Colonic mucosa (tissue), 4 donors: ENCODE data around the gene HOTAIR. TPM values are rescaled to one million over a fixed set of nuclear protein-coding genes. Genes with fewer than 3 reads are reported as not detected.

Source experiments
- DNase-seq: peaks from one replicate; pipeline ENCODE4 v3.0.0-alpha.2; 2020
- H3K27ac ChIP-seq: fragments of 200-600 bp; one replicate; pipeline ENCODE4 v1.8.0; 2021
- H3K27me3 ChIP-seq: fragments of 200-600 bp; one replicate; pipeline ENCODE4 v1.8.0; 2021
- H3K36me3 ChIP-seq: fragments of 200-600 bp; one replicate; pipeline ENCODE4 v1.8.0; 2021
- H3K4me1 ChIP-seq: fragments of 200-600 bp; one replicate; pipeline ENCODE4 v1.8.0; 2021; ENCODE audit warnings: mild to moderate bottlenecking
- H3K4me3 ChIP-seq: fragments of 200-600 bp; one replicate; pipeline ENCODE4 v1.8.0; 2021
- H3K9ac ChIP-seq, 2 donors: one replicate each; pipeline ENCODE4 v1.7.0; 2013; ENCODE audit warnings: control low read depth in 2 of 2, low read depth in 2 of 2, low read length in 2 of 2
- H3K9me3 ChIP-seq: fragments of 200-600 bp; one replicate; pipeline ENCODE4 v1.8.0; 2021
- CTCF ChIP-seq: fragments of 200-600 bp; IDR thresholded peaks from one replicate; pipeline ENCODE4 v1.8.0; 2022; ENCODE audit warnings: antibody characterized with exemption, mild to moderate bottlenecking
- intact Hi-C: fragments of 100-400 bp; cut with DNase I; formaldehyde crosslinking; loops from one replicate; pipeline ENCODE4 v1.14.1; 2022
- total RNA-seq, 2 donors: library from RNA; stranded (reverse); fragmentation: NEBNext Ultra II Directional in 1 of 2; extraction: Animal tissue kit (Norgen Biotek cat#: 25700) in 1 of 2; gene quantifications; one replicate each; pipeline ENCODE4 v1.2.1, GENCODE V29; 2021
- donor health status: healthy.
- donor health status: DM: no; HTN: no; CAD: no.
- donor health status: DM: no; HTN: no; CAD: no.

The HOTAIR gene
- total RNA-seq, 2 donors from 2014 or later: not detected

DNA sequence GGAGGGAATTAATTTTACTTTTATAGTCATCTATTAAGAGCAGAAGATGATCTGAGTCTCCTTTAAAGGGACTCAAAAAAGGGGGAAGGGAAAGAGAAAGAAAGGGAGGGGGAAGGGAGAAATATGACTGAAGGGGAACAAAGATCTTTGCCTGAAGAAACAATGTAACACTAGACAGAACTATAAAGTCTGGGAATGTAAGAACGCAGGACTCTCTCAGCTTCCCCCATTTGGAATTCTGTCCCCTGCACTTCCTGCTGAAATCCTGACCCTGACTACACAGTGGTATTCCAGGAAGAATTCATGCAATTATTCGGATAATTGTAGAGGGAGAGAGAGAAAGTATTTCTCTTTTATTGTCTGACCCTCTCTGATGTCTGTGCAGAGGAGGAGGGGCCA lies 10.4 kb downstream of the HOTAIR start:
- no peak overlapping the region for H3K9ac ChIP-seq
- H3K9me3 ChIP-seq: no peaks in the 10 kb centered on the region
- no peak overlapping the region for H3K4me3 ChIP-seq
- no peak for DNase-seq
- TF ChIP-seq CTCF: no peak
- no peak overlapping the region for H3K27ac ChIP-seq
- intact Hi-C loops: no loop called here
- no peaks in the 10 kb centered on the region for H3K36me3 ChIP-seq
- H3K4me1 ChIP-seq: no peaks in the 10 kb centered on the region
- H3K27me3 ChIP-seq: peaks cover 100% of the 10 kb centered on the region

- H3K4me3 ChIP-seq: no peak overlapping the region
- no peak for DNase-seq
- no peak for TF ChIP-seq CTCF
Measured at GRCh38 chr12:53963434-53964314, 11.1 kb downstream of the HOTAIR start.

GRCh38 chr12:53963005-53963404 lies 11.7 kb downstream of the HOTAIR start:
- no peak for DNase-seq
- H3K9ac ChIP-seq: no peak overlapping the region
- TF ChIP-seq CTCF: no peak
- intact Hi-C loops: no loop called here
- peaks cover 97% of the 10 kb centered on the region for H3K27me3 ChIP-seq
- no peaks in the 10 kb centered on the region for H3K9me3 ChIP-seq
- H3K27ac ChIP-seq: no peak overlapping the region
- no peak overlapping the region for H3K4me3 ChIP-seq
- no peaks in the 10 kb centered on the region for H3K4me1 ChIP-seq
- H3K36me3 ChIP-seq: no peaks in the 10 kb centered on the region

More at GRCh38 chr12:53963434-53964314, 11.1 kb downstream of the HOTAIR start:
- Histone ChIP-seq H3K27ac (no peak overlapping the region), H3K27me3 (peaks cover 99% of the 10 kb centered on the region), H3K36me3 (no peaks in the 10 kb centered on the region), H3K9me3 (no peaks in the 10 kb centered on the region), H3K9ac (no peak overlapping the region), H3K4me1 (no peaks in the 10 kb centered on the region)
- intact Hi-C loops: no loop called here

DNA sequence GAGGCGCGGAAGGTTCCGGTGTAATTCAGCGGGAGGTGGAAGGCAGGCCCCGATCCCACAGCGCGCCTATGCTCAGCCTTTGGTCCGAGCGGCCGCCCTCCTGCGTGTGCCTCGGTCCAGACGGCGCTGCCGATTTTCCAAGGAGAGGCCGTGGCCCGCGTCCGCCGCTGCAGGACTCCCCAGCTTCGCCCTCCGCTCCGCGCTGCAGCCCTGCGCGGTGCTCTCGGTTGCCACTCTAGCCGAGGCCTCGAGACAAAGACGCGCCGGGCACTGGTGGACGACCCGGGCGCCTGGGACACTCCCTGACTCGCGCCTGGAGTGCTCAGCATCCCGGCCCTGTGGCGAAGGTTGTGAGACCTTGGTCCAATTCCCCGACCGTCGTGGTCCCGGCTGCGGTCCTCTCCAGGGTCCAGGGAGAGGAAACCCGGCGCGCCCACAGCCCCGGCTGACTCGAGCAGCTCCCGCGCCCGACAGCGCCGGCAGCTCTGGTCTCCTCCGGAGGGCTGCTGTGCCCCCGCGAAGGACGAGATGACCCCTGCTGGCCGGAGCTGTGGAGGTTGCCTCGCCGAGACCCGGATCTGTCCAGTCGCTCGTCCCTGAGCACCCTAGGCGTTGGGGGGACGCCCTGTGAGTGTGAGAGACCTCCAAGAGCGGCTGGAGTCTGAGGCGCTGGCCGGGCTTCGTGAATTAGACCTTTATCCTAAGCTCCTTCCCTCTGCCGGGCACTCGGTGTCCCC lies 13.6 kb downstream of the HOTAIR start:
- Histone ChIP-seq H3K27me3 (peaks cover 97% of the 10 kb centered on the region), H3K36me3 (no peaks in the 10 kb centered on the region), H3K27ac (no peak overlapping the region), H3K9me3 (no peaks in the 10 kb centered on the region), H3K4me1 (no peaks in the 10 kb centered on the region), H3K9ac (no peak overlapping the region), H3K4me3 (no peak overlapping the region)
- no peak for DNase-seq
- TF ChIP-seq CTCF: no peak
- intact Hi-C loops: no loop called here

DNA sequence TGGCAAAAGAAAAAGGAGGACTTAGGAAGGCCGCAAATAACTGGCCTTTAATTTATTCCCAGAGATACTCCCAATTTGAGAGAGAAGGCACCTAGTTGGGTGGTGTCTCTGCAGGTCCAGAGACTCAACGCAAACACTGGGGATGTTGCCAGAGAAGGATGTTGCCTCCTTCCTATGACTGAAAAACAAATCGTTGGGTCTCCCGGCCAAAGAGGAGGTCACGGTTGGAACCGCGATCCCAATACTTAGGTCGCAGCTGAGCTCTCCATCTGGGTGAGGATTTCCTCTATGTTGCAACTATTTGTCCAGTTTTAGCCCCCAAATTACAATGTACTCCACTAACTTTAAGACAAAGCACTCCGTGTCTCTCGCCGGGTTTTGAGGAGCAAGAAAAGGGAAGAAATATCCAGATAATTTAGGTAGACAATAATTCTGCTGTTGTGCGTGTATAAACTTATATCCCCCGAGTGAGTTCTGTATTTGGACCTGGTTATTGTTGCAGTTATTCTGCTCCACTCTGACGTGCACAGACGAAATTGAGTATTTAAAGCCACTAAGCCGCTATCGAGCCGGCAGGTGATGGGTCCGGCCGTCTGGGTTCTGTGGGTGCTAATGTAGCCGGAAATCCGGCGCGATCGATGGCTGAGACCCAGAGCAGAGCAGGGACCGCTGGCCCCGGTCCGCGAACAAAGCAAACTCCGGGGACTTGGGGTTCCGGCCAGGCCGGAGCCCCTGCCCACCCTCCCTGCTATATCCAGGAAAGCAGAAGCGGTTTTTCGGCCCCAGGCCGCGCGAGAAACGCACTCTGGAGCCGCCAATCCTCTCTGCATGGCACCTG lies 14.3 kb downstream of the HOTAIR start:
- no peak overlapping the region for H3K27ac ChIP-seq
- intact Hi-C loops: no loop called here
- TF ChIP-seq CTCF: no peak
- no peaks in the 10 kb centered on the region for H3K36me3 ChIP-seq
- H3K9ac ChIP-seq: no peak overlapping the region
- peaks cover 97% of the 10 kb centered on the region for H3K27me3 ChIP-seq
- no peaks in the 10 kb centered on the region for H3K9me3 ChIP-seq
- no peaks in the 10 kb centered on the region for H3K4me1 ChIP-seq
- no peak for DNase-seq
- no peak overlapping the region for H3K4me3 ChIP-seq
